ENCODE data around the gene UBE2O.

UBE2O gene

DNA sequence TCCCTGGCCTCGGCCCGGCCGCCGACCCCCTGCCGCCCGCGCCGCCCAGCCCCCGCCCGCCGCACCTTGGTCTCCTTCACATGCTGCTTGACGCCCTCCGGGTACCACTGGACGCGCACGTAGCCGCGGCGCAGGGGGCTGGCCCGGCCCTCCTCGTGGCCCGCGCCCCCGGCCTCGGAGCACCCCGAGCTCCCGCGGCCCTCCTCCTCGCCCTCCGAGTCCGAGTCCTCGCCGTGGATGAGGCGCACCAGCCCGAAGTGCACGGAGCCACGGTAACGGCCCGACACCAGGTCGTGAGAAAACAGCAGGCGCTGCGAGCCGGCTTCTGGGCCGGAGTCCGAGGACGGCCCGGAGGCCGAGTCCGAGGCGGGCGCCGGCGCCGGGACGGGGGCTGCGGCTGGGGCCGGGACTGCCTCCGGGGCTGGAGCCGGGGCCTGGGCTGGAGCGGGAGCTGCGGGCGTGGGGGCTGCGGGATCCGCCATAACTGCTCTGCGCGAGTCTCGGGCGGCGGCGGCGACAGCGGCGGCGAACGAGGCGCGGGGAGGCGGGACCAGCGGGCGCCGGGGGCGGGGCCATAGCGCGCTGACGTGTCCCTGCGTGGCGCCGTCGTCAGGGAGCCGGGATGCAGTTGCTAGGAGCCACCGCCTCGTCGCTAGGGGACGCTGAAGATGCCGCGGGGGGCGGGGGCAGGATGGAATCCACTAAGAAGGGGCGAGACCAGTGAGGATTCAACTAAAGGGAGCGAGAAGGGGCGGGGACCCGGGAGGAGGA is at the start of gene UBE2O:
Gene UBE2O (minus strand): TSS at position 493 of the 771 bp plus-strand sequence. CDS start 11 bp downstream, at position 482.
- peak; percentile 97 for DNase-seq

DNA sequence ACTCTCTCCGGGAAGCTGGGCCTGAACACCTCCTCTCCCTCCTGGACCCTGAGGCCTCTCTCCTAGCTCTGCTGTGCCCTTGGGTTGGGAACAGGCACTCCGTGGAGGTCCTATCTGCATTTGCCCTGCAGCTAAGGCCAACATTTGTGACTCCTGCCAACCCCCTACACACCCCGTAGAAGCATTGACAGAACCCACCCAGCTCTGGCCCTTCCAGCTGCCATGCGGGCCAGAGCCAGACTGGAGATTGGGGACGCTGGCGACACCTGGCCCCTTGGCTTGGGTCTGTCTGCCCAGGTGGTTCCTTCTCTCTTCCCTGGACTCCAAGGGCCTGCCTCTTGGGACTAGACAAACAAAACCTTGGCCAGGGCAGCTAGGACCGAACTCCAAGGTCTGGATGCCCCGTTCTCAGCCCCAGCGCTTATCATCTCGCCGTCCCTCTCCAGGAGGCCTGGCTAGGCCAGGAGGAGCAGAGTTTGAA is 48.9 kb upstream of the UBE2O start:
- no peak for DNase-seq

DNA sequence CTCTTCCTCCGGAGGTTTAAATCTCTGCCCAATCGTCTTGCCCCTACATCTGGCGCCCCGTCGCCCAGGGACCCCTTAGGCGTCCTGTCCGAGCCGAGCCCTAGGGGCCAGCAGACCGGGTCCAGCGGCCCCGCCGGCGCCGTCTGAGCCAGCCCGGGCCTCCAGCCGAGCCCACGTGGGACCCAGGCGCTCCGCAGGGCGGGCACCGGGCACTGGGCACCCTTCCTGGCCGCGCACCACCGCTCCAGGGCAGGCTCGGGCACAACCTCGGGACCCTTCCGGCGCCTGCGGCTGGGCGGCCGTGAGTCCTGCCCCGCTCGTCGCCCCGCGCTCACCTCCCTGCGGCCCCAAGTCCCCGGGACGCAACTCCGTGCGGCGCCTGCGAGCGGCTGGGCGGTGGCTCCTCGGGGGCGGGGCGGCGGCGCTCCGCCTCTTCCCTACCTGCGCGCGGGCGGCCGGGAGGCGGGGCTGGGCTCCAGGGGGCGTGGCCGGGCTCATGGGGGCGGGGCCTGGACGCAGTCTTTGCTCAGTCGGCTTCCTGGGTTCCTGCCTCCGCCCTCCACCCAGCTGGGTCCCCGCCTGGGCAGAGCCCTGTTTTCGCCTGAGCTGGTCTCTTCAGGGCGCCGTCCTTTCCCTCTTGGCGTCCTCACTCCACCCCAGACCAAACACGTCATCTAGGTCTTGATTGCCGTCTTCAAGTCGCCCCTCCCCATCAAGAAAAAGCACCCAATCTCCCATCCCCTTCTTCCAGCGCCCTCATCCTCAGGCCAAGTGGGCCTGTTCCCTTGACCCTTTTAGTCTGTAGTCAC is 48.3 kb upstream of the UBE2O start, which contains the start of gene RHBDF2:
Gene RHBDF2 (minus strand): TSS at position 406 of the 809 bp plus-strand sequence. CDS start 19,899 bp downstream, outside the sequence.
- peak; percentile 92 for DNase-seq

DNA sequence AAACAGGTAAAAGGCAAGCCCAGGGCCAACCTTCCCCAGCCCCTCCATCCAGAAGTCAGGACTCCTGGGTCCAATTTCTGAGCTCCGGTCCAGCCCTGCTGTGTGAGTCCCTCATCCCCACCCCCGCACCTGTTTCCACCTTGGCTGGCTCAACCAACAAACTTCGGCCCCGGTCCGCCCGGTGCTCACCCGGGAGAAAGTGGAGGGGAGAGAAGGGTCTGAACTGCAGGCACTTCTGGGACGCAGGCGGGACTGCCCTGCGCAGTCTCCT is 47.7 kb upstream of the UBE2O start:
- no peak for DNase-seq

DNA sequence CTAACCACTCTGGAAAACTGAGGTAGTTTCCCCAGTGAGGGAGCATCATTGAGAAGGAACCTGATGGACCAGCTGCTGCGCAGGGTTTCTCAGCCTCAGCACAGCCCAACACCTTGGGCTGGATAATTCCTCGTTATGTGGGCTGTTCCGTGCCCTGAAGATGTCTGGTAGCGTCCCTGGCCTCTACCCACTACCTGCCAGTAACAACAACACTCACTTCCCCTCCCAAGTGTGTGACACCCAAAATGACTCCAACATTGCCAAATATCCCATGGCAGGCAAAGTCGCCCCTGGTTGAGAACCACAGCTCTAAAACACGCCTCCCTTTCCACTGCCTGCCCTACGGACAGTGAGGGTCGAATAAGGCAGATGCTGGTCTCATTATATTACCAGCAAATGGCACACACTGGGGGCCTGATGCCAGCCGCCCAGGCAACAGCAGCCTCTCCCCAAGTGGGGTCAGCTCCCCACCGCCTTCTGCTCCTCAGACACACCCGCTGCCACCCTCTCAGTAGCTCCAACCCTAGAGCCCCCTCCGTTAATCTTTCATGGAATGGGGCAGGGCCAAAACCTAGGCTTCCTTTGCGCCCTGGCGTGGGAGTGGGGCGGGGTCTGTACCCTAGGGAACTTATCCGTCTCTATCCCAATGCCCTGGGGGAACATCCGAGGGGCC is 47.3 kb upstream of the UBE2O start:
- peak; percentile 52 for DNase-seq

DNA sequence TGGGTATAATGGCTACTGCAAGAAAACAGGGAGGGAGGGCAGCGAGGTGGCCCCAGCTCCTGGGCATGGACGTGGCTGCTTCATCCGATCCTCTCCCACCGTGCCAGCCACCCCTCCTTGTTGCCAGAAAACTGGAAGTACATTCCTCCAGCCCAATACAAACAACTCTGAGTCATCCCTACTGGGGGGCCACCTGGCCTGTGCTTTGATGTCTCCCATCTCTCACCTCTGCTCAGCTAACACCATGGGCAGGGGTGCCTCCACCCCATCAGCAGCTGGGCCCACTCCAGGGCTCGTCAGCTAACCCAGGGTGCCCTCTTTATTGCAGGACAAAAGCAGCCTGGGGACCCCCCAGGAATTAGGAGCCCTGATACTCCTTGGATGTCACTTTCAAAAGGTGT is 46.3 kb upstream of the UBE2O start:
- peak; percentile 79 for DNase-seq

DNA sequence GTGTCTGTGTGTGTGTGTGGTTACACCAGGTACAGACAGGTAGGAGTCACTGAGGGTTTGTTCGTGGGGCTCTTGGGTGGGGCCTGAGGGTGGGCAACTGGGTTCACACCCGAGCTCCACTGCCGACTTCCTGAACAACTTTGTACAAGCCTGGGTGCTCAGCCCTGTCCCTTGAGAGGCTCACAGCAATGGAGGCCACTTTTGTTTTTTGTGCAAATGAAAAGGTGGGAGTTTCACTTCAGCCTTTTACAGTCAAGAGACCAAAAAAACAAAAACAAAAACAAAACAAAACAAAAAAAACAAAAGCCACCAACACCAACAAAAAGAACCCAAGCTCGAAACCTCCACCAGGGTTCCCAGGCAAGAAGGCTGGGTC is 45.9 kb upstream of the UBE2O start:
- peak; percentile 52 for DNase-seq

DNA sequence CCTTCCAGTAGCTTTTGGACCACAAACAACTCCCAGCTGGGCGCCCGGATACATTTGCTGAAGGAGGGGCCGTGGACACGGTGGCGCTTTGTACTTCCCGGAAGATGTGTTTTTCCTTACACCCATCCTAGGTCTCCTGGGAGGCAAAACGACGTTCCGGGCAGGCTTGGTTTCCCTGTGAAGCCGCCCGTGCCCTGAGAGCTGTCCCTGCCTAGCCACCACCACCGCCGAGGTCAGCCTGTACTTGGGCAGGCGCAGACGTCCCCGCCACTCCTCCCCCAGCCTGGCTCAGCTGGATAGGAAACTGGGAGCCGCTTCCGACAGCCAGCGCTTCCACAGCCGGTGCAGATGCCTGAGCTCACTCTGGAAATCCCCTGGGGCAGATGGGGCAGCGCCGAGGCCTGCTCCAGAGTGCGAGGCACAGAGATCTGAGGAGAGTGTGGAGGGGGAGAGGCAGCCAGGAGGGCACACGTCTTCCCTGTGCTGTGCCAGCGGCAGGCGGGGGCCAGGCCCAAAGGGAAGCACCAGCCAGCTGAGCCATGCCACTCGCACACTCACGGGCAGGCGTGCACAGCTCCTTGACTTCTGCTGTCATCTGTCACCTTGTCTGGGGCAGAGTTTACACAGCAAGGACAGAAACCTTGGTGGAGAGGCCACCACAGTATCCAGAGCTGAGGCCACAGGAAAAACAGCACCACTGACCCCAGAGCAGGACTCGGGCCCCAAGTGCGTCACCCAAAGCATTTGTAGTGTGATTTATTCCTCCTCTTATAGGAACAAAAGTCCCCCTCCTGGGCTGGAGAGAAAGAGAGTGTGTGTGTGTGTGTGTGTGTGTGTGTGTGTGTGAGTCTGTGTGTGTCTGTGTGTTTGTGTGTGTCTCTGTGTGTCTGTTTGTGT is 45.3 kb upstream of the UBE2O start:
- peak; percentile 94 for DNase-seq

DNA sequence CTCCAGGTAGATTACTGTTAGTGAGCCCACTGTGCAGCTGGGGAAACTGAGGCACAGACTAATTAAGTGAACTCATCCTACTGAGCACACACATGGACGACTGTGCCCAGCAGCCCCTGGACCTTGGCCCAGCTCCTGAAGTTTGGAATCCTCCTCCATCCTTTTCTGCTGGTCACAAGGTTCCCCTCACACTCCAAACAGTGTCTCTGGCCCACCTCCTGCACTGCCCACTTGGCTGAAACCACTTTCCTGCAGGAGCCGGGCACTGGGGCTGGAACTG is 44.7 kb upstream of the UBE2O start:
- DNase-seq = no peak

DNA sequence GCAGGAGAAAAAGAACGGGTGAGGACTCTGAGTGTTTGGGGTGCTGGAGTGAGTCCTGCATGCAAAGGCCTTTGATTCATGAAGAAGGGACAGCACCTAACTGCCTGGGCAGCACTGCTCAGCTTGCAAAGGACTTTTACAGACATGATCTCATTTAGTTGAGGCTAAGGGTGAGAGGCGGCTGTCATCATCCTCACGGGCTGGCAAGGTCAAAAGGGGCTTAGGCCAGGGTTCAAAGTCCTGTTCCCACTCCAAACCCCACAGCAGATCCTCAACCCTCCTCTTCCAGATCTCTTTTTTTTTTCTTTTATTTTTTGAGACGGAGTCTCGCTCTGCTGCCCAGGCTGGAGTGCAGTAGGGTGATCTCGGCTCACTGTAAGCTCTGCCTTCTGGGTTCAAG is 43.5 kb upstream of the UBE2O start:
- DNase-seq = no peak

DNA sequence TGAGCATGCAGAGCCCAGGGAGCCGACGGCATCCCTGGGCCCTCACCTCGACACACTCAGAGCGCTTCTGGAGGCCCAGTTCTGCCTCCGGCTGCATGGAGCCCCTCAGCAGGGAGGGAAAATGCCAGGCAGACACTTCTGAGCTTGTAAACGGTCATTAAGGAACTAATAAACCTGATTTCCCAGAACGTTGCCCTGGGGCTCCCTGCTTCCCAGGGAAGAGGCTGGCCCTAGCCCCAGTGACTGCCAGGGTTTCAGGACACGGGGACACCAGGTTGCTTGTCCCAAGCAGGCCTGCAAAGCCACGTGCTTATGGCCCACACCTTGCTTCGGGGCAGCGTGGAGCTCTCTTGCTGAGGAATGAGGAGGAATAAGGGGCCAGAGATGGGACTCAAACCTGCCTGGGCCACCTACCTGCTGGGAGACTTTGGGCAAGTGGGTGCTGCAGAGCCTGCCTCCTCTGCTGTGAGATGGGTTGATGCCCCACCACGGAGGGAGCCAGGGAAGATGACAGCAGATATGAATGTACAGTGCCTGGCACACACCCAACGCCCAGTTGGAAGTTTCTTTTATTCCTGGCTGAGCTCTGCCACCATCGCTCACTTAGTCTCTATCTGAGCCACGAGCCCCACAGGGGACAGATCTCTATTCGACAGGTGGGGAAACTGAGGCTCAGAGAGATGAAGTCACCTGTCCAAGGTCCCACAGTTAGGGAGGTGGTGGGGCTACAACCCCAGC is 42.9 kb upstream of the UBE2O start:
- no peak for DNase-seq

DNA sequence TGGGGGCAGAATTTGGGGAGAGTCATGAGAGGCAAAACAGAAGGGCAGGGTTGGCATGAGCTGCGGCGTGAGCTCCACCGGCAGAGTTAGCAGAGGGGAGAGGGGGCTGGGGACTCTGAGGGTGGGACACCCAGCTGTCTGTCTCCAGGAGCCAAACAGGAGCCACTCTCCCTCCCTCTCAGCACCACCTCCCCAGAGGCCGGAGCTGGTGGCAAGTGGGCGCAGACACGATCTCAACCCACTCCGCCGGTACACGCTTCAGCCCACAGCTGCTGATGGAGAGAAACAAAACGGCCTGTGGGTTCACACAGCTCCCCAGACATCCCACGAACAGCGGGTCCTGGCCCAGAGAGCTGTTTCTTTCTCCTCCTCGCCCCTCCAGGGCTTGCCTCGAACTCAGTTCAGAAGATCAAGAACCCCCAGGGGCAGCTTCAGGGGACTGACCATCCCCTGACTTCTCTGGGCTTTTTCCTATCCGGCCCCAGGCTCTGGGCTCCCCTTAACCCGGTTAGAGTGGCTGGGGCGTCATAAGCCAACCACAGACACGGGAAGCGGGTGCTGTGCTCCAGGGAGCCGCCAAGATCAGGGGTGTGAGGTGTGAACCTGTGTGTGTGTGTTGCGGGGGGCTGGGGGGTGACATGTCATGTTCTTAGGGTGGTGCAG is 40.7 kb upstream of the UBE2O start:
- no peak for DNase-seq

DNA sequence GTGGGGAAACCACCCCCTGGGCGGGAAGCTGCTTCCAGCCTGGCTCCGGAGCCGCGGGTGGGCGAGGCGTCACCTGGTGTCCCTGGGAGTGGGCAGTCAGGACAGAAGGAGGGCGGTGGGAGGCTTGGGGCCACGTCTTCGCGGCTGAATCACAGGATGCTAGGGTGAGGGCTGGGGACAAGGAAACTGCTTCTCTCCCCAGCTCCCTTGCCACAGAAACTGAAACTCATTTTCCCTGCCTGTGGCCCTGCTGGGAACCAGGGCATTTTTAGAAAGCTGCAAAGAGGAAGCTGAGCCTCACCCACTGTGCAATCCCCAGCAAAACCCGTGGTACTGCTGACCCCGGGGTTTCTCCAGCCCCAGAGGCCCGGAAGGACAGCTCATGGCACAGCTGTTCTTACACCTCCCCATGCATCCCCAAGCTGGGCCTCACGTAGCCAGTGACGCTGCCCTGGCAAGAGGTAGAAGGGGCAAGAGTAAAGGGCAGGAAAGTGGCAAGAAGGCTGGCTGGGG is 40.1 kb upstream of the UBE2O start:
- DNase-seq = no peak

DNA sequence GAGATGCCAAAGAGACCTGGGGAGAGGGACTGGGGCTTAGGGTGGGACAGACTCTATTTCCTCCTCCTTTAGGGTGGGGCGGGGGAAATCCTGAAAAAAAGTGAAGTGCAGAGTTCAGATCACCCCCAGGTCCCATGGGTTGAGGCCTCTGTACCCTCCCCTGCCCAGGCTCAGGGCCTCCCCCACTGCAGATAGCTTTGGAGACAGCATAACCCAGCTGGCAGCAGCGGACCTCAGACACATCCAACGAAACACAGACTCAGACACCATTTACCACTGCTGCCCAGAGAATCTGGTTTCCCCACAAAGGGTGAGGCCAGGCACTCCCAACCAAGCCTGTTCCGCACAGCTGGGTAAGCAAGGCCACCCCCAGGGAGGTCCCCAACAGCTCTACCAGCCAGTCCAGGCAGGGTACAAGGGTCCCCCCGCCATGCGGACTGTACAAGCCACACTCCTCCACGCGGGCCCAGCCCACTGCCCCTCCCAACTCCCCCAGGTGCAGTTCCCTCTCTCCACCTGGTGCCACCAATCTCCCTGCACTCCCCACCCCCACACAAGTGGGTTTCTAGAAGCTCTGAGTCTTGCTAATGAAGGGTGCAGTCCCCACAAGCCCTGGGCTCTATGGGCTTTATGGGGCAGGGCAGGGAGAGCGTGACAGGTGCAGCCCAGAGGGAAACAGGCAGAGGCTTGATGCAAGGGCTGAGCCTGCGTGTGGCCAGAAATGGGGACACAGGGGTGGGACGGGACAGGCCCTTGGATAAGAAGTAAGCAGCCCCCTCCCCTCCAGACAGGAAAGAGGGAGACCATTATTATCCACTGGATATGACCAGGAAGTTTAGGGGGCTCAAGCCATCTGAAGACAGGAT is 39.4 kb upstream of the UBE2O start:
- no peak for DNase-seq

DNA sequence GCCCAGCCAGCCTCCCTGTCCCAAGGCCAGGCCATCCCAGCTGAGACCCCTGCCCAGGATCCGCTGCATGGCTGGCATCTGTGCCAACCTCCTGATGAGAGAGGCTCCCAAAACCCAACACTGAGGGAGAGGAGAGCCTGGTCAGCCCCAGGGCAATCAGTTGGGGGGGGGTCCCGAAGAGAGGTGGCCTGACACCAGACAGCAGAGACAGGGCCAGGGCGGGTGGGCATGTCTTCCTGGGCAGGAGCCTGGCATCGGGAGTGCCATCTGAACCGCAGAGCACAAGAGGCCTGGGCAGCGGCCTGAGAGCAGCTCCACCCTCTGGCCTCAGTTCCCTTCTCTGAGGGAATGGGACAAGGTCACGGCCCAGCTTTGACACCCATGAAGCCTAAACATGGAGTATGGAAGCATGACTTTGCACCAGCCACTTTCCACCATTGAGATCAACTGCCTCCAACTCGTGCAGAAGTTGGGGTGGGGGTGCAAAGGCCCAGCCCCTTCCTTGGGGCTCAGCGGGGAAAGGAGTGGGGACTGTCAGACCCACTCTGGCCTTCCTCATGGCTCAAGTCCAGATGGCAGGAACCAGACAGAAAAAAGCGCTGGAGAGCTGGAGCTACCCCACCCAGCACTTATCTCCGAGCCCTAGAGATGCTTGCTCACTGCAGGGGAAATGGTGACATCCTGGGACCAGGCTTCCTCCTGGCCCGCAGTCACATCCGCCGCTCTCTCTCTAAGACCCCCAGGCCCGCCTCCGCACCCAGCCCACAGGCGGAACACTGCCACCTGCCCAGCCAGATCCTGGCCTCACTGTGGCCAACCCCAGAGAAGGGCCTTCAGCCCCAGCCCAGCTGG is 38.5 kb upstream of the UBE2O start:
- DNase-seq = no peak

DNA sequence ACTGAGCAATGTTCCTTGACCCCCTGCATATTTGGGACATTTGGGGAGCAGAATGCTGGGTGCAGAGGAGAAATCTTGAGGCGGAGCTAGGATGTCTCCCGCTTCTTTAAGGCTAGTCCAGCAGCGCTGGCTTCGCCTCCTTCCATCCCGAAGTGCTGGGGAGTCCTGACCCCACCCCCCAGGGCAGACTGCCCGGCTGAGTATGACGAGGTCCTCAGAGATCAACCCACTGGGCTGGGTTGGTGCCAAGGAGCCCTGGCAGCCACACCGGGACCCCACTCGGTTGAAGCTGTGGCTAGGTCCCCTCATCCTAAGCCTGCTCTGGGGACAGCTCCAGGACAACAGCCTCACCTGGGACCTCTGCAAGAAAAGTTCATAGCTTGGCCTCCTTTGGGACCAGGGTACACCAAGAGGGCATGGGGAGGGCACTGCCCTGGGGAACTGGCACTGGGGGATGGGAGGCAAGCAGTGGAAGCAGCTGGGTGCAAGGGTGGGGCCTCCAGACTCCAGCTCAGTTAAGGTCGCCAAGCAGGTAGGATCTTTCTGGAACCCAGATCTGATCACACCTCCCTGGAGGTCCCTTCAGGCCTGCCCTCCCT is 37.3 kb upstream of the UBE2O start:
- DNase-seq = no peak

DNA sequence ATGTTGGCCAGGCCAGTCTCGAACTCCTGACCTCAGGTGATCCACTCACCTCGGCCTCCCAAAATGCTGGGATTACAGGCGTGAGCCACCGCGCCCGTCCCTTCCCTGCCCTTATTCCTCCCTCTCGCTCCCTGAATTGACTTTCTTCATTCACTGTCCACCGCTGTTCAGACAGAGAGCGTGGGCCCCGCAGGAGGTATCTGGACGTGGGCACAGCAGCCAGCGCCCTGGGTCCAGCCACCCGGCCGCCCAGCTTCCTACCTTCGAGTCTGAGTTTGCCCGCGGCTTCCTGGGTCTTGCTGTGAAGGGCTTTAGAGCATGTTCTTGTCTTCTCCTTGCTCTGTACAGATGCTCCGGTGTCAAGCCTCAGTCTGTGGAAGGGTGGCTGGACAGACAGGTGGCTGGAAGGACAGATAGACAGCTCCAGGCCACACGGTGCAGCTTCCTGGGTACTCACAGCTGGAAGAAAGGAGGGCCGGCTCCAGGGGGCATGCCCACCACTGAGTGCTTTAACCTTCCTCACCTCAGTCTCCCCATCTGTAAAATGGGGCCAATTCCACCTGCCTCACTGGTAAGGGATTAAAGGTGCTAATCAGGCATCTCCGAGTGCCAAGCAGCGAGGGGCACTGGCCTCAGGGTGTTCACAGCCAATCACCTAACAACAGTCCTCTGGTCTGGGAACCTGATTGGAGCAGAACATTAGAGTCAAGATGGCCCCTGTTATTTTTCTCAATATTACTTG is 34.7 kb upstream of the UBE2O start:
- no peak for DNase-seq

DNA sequence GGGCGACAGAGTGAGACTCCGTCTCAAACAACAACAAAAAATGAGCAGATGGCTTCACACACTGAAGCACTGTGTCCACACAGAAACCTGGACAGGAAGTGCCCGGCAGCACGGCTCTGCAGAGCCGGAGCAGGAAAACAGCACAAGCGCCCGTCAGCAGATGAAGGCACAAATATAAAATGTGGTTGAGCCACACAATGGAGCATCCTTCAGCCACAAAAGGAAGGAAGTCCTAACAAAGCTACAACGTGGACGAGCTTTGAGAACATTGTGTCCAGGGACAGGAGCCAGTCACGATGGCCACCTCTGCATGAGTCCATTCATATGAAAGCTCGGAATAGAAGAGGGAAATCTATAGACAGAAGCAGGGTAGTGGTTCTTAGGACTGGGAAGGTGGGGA is 32.6 kb upstream of the UBE2O start:
- DNase-seq = peak; percentile 93
